Mucosa of gallbladder (tissue), 1 donor: Measurements from ENCODE around the gene B9D1. TPM values are rescaled to one million over a fixed set of nuclear protein-coding genes. Genes with fewer than 3 reads are reported as not detected.
"Not testable (repeated sequence)": the region's sequence is repeated elsewhere in the genome, so short reads cannot be mapped to it uniquely, and the experiment has no call there.

Experiments used
- DNase-seq: peaks from one replicate; pipeline ENCODE4 v3.0.0-alpha.2; 2020; ENCODE audit warnings: low spot score
- total RNA-seq: library from RNA; stranded (reverse); gene quantifications from one replicate; pipeline ENCODE4 v1.2.1, GENCODE V29; 2021
- donor health status: DM: no; HTN: no; CAD: no.

Gene B9D1
- total RNA-seq, 1 donor from 2014 or later, result 25.3 TPM

DNA sequence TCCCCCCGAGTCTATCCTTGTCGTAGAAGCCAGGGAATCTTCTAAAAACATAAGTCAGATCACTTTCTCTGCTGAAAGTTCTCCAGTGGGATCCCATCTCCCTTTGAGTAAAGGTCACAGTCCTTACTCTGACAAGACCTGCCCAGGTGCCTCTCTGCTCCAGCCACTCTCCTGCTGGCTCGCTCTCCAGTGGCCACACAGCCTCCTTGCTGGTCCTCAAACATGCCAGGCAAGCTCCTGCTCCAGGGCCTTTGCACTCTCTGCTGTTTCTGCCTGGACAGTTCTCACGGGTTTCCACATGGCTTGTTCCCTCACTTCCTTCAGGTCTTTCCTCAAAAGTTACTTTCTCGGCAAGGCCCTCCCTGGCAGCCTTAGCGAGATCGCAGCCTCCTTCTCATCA, 3.4 kb downstream of the B9D1 start:
- DNase-seq, result no peak

DNA sequence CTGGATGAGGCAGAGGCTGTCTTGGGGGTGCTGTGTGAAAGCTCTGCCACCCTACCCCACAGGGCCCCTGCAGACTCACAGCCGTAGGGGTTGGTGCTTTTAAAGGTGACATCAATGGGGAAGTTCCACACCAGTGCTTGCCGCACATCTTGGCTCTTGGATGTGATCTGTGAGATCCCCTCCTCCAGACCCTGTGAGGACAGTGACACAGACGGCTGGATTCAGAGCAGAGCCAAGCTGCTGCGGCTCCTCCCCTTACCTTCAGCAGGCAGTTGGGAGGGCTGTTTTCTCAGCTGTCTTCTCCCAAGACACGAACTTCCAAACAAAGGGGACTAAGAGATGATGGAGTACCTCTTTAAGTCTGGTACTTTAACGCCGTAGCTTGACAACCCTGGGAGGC, 4.8 kb downstream of the B9D1 start:
- no peak for DNase-seq

DNA sequence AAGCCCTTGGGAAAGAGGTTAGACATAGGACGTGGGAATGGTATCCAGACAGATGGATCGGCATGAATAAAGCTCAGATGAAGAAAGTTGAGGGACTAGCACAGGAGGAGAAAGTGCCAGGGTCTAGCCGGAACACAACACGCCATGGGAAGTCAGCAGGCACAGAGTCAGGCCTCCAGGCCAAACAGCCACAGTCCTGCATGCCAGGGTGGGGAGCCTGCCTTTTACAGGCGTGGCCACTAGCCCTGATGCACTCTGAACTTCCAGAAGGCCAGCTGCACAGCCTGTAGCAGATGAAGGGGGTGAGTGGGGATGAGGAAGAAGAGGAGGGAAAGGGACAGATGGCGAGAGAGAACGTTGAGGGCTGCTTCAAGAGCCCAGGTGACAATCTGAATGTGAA, 5.2 kb downstream of the B9D1 start:
- no peak for DNase-seq

DNA sequence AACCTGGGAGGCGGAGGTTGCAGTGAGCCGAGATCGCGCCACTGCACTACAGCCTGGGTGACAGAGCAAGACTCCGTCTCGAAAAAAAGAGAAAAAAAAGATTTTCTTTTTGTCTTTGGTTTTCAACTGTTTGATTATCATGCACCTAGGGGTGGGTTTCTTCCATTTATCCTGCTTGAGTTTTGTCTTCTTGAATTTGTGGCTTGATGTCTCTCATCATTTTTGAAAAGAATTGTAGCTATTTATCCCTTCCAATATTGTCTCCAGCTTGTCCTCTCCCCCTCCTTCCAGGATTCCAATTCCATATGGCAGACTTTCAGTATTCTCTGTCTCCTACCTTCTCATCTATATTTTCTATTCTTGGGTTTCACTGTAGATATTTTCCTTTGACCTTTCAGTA, 7.8 kb downstream of the B9D1 start:
- no peak for DNase-seq

DNA sequence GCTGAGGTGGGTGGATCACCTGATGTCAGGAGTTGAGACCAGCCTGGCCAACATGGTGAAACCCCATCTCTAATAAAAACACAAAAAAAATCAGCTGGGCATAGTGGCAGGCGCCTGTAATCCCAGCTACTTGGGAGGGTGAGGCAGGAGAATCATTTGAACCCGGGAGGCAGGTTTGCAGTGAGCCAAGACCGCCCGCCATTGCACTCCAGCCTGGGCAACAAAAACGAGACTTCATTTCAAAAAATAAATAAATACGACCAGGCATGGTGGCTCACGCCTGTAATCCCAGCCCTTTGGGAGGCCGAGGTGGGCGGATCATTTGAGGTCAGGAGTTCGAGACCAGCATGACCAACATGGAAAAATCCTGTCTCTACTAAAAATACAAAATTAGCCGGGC, 9.1 kb downstream of the B9D1 start:
- not testable (repeated sequence) for DNase-seq

DNA sequence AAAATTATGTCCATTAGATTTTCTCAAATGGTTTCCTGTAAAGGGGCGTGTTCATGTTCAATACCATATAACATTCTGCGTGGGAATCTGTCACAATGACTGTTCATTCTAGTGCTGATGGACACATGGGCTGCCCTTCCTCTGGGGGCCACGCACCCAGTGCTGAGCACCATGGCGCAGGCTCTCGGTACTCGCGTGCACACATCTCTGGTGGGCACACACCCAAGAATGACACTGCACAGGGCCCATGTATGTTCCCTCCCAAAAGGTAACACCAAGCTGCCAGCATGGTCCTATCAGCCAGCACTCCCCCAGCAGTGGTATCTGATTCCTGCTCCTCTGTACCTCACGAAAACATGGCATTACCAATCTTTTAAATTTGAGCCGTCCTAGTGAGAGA, 13.7 kb downstream of the B9D1 start:
- no peak for DNase-seq

DNA sequence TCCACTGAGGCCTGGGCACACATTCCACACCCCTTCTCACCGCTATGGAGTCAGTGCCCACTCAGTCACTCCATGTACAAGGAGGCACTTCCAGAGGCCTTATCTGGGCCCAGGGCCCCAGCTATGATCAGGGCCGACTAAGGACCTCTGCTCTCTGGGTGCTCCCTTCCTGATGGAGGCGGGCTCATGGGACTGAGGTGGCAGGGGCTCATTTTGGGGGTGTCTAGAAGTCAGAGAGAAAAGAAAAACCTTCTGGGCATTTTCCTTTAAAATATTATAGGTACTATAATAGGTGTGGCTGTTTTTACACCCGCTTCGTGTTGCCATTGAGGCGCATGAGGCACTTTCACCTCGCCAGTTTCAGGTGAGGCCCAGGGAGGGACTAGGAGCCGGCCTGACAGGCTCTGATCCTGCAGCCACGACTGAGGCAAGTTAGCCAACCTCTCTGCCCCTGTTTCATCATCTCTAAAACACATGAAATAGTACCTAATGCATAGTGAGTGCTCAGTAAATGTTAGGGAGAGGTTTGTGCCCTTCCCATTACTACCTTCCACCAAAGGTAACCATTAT, 14.4 kb downstream of the B9D1 start:
- no peak for DNase-seq

DNA sequence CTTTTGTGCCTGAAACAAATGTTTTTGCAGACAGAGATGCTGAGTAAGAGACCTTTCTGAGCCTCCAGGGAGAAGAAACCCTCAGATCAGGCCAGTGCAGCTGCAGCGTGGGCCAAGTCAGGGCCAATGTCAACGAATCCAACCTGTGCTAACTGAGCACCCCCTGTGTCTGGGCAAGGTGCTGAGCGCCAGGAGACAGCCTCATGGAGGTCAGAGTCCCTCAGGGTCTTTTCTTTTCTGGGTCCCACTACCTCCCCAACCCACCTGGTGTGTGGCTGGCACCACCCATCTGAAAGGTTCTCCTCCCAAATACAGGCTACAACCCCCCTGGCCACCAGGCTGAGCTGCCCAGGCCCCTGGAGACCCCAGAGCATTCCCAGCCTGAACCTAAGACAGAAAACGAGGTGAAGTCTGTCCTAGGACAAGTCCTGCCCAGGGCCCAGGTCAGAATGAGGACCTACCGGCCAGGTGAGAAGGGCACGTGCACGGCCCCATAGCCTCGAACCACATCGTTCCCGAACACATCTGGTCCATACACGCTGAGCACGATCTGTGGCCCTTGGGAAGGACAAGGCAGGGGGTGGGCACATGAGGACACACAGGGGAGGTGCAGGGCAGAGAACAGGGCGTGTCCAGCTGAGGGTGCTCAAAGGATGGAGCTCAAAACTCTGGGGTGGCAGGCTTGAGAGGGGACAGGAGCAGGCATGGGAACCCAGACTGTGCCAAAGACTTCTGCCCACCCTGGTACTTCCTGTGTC, 15.0 kb downstream of the B9D1 start:
- DNase-seq, result no peak

DNA sequence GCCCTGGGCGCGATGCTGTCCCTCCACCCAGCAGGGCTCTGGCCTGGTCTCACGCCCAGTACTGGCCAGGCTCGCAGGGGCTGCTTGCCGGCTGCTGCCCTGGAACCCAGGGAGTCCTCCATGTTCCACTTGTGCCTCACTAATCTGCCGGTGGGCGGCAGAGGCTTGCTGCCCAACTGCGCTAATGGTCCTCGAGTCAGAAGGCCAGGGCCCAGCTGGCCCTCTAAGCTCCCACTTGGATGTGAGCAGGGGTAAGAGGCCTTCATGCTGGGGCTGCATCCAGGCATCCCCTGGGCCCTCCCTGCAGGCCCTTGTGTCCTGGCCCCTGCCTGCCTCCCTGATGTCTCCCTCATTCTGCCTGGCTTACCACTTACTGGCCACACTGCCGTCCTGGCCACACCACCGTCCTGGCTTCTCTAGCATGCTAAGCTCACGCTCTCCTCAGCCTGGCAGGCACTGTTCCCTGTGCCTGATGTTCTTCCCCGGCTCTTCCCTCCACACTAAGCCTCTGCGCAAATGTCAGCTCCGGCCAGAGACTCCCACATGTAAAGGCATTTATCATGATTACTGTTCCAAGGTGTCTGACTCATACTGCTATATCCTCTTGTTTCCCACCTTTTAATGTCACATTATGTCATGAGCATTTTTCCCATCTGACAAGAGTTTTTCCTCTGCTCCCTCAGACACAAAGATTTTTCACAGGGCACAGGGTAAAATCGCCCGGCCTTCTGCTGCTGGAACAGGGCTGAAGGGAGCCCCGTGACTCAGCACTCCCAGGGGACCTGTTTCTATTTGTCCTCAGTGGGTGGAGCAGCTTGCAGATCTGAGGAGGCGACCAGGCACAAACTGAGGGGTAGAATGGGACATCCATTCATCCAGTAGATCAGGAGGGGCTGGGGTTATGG, 15.9 kb downstream of the B9D1 start:
- DNase-seq, result peak; percentile 47

DNA sequence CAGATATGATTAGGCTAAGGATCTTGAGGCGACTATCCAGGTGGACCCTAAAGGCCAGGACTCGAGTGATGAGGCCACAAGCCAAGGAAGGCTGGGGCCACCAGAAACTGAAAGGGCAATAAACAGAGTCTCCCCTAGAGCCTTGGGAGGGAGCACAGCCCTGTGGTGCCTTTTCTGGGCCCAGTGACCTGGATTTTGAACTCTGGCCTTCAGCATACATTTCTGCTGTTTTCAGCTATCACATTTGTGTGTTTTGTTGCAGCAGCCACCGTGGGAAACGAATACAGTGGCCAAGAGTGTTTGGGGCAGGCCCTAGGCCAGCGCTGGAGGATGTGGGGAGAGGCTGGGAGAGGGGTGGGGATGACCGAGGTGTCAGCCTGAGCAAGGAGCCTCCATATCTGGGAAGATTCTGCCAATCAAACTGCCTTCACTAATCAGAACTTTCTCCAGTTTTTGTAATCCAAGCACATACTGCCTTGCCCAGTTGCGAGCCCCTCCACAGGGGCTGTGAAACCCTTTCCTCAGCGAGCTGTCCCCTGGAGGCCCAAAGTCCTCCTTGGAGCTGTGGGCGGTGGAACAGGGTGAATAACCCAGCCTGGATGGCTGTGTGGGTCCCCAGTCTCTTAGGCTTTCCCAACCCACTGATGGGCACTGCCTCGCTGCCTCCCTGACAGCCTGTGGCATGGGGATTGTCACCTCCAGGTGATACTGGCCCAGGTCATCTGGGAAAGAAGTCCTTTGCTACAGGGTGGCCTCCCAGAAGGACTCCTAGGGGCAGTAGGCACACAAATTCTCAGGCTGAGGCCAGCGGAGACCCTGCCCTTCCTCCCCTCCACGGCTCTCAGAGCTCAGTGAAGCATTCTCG, 16.8 kb downstream of the B9D1 start:
- no peak for DNase-seq

DNA sequence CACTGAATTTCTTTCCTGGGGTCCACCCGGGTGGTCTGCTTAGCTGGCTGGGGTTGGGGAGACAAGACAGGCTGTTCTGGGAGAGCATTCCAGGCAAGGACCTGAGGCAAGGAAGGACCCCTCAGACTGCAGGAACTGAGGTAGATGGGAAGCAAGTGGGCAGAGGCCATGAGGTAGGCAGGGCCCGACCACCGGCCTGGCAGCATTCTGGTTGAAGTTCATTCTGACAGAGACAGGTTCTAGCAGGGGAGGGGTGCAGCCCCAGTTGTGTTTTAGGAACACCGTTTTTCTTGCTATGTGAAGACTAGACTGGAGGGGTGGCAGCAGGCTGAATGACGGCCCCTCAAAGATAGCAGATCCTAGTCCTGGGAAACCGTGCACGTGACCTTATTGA, 17.5 kb downstream of the B9D1 start:
- DNase-seq, result no peak

DNA sequence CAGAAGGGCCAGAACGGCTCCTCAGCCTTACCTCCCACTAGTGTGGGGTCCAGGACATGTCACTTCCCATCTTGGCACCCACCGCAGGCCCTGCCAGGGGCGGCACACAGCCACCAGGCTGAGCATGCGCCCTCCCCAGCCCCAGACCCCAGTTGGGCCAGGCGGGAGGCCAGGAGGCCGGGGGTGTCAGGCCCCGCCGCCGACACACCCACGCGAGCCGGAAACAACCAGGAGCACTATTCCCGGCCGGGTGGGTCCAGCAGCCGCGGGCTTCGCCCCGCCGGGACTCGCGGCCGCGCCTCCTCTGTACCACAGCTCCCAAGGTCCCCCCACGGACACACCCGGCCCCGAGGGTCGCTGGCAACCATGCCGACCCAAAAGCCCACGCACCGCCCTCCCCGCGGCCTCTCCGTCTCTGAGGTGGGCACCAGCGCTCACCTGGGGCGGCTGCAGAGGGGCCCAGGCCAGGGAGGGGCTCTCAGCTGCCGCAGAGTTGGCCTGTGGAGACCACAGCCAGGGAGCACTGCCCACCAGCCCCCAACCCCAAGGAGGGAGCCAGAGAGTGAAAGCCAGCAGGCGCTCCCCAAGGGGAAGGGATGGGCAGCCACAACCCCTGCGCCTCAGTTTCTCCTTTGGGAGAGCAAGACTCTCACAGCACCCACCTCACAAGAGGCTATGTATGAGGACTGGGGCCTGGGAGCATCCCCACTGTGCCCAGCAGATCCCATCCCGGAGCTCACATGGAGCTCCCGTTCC, 18.0 kb downstream of the B9D1 start:
- DNase-seq, result no peak

DNA sequence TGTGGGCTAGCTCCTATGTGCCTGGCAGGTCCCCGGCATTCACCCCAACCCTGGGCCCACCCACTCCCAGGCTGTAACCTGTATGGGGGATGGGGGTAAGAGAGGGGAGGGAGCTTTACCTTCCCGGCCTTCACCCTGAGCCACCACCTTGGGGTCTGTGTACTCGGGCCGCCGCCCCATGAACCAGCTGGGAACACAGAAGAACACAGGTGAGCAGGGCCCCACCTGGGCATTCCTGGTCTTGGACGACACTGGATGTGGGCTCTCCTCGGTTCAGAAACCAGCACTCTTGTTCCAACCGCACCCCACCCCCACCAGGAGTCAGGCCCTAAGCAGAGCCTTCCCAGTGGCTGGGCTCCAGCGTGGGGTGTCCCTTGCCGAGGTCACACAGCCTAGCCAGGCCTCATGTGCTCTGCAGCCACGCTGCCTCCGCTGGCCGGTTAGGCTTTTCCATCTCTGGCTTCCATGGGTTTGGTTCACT, 18.8 kb downstream of the B9D1 start:
- no peak for DNase-seq

DNA sequence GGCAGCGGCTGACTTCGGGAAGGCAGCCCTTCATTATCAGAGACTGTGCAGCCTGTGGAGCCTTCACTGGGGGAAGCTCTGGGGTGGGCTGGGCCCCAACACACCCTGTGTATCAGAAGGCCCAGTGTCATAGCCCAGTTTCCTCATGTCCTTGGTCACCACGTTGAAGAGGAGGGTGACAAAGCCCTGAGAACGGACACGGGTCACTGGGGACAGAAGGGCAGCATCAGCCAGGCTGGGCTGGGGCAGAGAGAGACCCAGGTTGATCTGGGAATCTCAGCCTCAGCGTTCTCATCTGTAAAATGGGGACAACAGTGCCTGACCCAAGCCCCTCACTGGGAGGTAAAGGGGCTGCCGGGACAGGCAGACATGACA, 19.3 kb downstream of the B9D1 start:
- DNase-seq, result no peak

DNA sequence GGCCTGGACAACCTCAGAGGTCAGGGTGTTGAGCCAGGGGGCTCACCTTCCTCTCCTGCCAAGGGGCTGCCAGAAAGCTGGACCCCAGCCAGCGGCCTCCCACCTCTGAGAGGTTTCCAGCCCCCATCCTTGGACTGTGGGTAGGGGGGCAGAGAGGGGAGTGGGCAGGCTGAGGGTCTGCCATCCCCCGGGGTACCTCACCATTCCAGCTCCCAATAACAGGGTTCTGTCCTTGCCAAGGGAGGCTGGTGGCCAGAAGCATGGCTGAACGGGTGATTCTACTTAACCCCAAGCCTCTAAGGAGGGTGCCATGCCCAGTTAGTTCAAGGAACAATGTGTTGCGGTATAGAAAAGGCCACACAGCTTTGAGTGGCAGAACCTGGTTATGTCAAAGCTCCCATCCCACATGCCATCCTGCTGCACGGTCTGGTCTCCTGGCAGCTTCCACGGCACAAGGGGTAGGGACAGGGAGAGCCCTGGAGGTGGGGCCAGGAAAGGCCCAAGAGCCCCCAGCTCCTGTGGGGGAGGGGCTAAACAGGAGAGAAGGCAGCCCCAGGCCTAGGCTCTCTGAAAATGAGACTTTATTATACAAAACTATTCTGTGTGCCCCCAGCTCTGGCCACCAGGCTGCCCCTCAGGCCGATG, 19.8 kb downstream of the B9D1 start:
- no peak for DNase-seq

DNA sequence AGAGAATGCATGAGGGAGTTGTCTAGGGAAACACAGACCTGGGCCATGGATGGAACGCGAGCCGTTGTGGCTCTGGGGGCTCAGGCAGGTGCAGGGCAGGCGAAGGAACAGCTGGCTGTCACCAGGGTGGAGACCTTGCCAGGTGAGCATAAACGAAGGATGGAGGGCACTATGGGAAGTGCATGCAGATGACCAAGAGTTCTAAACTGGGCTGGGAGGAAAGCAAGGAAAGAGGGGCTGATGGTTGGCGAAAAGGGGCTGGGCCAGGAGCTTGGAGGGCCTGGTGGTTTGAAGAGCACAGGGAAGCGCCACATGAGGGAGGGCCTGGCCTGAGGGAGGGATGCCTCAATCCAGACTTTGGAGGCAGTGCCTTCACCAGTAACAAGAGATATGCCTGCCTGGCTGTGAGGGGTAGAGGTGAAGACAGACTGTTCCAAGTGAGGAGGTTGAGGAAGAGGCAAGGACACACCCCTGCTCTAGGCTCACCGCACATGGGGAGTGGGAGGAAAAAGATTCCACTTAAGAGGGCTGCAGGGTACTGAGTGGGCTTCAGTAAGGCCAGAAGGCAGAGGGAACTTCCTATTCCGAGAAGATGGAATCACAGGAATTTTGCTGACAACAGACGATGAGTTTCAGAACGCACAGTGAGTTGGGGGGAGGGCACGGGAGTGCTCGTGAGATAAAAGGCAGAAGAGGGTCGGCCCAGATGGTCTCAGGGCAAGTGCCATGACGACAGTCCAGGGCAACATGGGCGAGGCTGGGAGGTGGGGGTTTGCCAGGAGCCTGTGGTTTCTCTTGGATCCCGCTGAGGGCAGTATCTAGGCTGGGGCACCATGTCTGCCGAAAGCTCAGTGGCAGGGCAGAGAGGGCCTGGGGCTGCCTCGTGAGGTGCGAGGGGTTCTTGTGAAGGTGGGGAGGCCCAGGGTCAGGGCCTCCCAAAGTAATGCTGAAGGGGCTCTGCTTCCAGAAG, 20.6 kb downstream of the B9D1 start:
- no peak for DNase-seq

DNA sequence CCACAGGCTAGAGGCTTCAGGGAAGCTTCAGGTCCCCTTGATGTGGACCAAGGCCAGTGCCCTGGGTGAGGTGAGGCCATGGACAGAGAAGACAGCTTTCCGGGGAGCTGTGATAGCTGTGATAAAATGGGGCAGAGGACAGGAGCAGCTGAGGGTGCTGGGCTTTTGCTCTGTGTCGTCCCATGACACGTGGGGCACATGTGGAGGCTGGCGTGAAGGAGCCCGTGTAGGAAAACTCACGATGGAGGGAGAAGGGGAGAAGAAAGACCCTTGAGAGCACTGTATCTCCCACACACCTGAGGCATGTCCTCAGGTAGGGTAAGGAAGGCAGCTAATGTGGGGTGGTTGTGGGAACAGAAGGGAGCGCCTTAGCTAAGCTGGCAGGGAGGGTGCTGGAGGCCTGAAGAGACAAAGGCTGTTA, 21.3 kb downstream of the B9D1 start:
- DNase-seq, result no peak

DNA sequence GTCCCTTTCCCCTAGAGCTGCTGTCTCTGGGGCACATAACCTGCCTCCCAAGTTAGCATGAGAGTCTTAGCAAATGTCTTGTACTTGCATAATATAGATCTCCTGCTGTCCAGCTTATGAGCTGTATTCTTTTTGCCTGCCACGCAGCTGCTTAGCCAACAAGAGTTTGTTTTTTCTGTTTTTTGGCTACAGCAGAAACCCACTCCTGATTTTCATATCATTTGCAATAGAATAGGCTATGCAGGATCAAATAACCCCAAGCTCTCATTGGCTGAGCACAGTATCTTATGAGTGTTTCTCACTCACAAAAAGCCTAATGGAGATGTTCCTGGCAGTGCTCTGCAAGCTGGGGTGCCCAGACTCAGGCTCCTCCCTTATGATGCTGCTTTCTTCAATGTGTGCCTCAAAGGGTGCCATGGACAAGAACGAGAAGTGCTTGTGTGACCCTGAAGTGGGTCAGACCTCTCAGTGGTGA, 23.1 kb downstream of the B9D1 start:
- no peak for DNase-seq
